ENCODE data around the gene PTPN3.
A peak's percentile ranks its signal among the peaks of the same experiment; 100 is the strongest.

The PTPN3 gene

GRCh38 chr9:109477258-109478050 lies 20.7 kb downstream of the PTPN3 start:
- no peak for DNase-seq (ENCODE audit: low read depth in 3 of 3)

- no peak for DNase-seq (ENCODE audit: low read depth in 3 of 3)
These were observed 21.4 kb downstream of the PTPN3 start for GRCh38 chr9:109476642-109477257.

DNA sequence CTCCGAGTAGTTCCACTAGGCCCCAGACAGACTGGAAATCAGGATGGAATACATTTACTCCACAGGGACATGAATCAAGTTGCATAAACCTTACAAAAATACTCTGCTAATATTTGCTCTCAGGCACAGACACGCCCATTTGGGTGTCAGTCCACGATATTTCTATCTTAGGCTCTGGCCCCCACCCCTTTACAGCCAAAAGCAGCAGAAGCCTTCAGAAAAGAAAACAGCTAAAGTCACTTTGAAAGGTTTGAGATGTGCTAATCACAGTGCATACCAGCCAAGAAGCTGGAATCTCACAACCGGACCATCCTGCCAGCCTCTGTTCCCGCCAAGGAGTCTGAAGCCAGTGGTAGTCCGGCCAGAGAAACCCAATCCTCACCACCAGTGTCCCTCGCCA lies 22.6 kb downstream of the PTPN3 start:
- no peak for DNase-seq (ENCODE audit: low read depth in 3 of 3)

- no peak for DNase-seq (ENCODE audit: low read depth in 3 of 3)
These were observed 23.2 kb downstream of the PTPN3 start for GRCh38 chr9:109474944-109475343.

- DNase-seq (ENCODE audit: low read depth in 3 of 3): no peak
These were observed 23.9 kb downstream of the PTPN3 start for GRCh38 chr9:109474170-109474569.

DNA sequence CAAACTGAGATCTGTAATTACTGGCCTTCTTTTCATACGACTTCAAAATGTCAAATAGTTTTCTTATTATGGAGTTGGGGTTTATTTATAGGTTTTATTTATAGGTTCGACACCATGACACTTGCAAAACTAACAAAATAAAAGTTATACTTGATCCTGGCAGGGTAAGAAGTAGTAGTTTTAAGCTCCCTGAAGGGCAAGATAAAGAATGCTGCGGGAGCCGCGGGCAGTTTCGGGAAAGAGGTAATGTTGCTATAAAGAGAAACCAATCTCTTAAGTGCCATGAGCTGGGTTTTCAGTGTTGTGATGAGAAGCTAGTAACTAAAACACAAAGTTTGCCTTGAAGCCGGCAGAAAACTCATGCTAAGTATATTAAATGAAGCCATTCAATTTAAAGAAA lies 24.8 kb downstream of the PTPN3 start:
- no peak for DNase-seq (ENCODE audit: low read depth in 3 of 3)

DNA sequence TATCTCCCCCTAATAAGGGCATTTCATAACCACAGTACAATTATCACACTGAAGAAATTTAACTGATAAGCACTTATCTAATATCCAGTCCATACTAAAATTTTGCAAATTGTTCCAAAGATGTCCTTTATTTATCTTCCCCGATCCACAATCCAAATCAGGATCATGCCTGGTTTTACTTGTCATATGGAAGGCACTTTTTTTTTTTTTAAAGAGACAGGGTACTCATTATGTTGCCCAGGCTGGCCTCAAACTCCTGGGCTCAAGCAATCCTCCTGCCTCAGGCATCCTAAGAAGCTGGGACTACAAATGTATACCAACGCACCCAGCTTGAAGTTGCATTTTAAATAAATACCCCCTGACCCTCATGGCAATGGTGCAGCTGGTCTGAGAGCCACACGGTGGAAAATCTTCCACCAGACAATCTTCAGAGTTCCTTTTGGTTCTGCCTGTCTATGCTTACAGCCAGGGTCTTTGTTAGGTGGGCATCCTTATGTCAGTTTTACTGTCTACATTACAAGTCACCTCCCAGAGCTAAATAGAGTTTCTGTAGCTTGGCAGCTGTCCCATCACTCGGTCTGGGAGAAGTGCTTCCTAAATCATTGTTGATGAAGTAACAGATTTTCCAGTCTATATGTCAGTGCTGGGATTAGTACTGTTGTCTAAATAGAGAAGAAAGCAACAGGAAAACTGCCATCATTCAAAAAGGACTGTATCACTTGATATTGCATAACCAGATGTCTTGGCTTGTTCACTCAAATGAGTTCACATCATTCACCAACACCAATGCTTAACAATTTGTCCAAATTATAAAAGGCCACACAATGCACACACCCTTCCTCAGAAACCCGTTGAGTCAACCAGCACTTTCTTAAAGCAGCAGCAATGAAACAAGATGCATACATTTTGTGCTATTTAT lies 26.4 kb downstream of the PTPN3 start:
- DNase-seq (ENCODE audit: low read depth in 3 of 3): no peak

GRCh38 chr9:109469646-109470358 lies 28.3 kb downstream of the PTPN3 start:
- peak; percentile 9 to 27 (median 19) for DNase-seq (ENCODE audit: low read depth in 3 of 3)

- DNase-seq (ENCODE audit: low read depth in 3 of 3): no peak
These were observed 29.2 kb downstream of the PTPN3 start for GRCh38 chr9:109468927-109469326.

- no peak for DNase-seq (ENCODE audit: low read depth in 3 of 3)
These were observed 30.2 kb downstream of the PTPN3 start for GRCh38 chr9:109467936-109468335.

GRCh38 chr9:109466623-109467590 lies 31.2 kb downstream of the PTPN3 start:
- no peak for DNase-seq (ENCODE audit: low read depth in 3 of 3)

GRCh38 chr9:109463924-109464625 lies 34.0 kb downstream of the PTPN3 start:
- no peak for DNase-seq (ENCODE audit: low read depth in 3 of 3)

- no peak for DNase-seq (ENCODE audit: low read depth in 3 of 3)
These were observed 37.5 kb downstream of the PTPN3 start for GRCh38 chr9:109460576-109460975.

- DNase-seq (ENCODE audit: low read depth in 3 of 3): no peak
These were observed 38.7 kb downstream of the PTPN3 start for GRCh38 chr9:109459423-109459822.

GRCh38 chr9:109458453-109459211 lies 39.5 kb downstream of the PTPN3 start:
- no peak for DNase-seq (ENCODE audit: low read depth in 3 of 3)

GRCh38 chr9:109456811-109457210 lies 41.3 kb downstream of the PTPN3 start:
- DNase-seq (ENCODE audit: low read depth in 3 of 3): no peak

- no peak for DNase-seq (ENCODE audit: low read depth in 3 of 3)
These were observed 42.2 kb downstream of the PTPN3 start for GRCh38 chr9:109455861-109456260.

- DNase-seq (ENCODE audit: low read depth in 3 of 3): no peak
These were observed 42.7 kb downstream of the PTPN3 start for GRCh38 chr9:109455391-109455790.

DNA sequence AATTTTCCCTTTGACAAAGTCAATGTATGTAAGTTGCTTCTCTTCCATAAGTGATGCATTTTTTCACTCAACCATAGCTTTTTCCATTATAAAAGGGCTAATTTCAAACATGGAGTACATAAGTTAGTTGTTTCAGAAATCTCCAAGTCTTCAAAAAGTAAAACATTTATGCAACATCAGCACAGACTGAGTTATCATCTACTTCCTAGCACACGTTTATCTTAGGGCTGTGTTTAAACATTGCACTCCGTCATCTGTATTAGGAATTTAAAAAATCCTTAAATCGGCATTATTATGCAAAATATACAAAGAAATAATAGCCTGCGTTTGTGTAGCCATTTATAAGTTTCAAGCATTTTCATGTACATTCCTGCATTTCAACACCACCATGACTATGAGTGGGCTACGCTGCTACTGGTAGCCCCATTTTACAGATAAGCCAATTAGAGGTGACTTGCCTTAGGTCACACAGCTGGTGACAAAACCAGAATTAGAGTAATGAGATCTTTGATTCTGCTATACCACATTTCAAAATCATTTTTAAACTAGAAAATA lies 43.4 kb downstream of the PTPN3 start:
- no peak for DNase-seq (ENCODE audit: low read depth in 3 of 3)
